ENCODE measurements around the gene MUL1.

Gene MUL1

DNA sequence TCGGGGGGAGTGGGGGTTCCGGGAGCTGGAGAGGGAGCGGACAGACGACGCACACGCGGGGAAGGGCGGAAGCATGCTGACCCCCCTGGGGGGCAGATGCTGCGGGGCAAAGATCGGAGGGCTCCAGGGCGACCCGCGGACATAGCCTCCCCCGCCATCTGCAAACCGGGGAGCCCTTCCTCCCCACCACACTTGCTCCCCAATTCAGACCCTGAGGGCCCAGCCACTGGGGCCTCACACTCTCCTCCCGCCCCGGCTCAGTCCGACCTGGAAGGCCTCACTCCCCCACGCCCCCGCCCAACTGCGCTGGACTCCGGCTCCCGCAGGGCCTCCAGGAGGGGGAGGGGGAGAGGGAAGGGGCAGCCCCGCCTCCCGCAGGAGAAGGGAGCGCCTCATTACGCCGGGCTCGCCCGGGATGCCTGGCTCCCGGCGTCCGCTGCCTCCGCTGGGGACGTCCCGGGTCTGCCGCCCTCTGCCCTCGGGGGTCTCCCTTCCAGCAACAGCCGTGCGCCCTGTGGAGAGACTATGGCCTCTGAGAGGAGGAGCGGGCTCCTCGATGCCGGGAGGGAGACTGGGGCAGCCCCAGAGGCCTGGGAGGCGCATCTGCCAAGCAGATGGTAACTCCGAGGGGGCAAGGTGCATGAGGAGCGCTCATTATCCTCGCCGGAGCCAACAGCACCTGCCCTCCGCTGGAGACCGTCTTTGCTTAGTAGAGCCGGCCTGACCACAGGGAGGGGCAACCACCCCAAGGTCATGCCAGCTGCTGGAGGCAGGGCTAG is 21.3 kb downstream of the MUL1 start (continued):
- TF ChIP-seq ZNF148 (tag by site-specific recombination; IDR thresholded peaks at IDR 0.05; ENCODE audit: borderline replicate concordance) (no peak), ZNF785 (tag by site-specific recombination; IDR thresholded peaks at IDR 0.05) (no peak), ZNF140 (tag by site-specific recombination; IDR thresholded peaks at IDR 0.05) (no peak), ZNF26 (tag by site-specific recombination; IDR thresholded peaks at IDR 0.05) (no peak), OSR2 (tag by site-specific recombination; IDR thresholded peaks at IDR 0.05) (no peak), ZNF24 (tag by site-specific recombination; IDR thresholded peaks at IDR 0.05) (no peak; the same call in 1 of the 2 replicates), SP3 (tag by site-specific recombination; IDR thresholded peaks at IDR 0.05) (peak; percentile 7; the same call in 1 of the 2 replicates), ZNF302 (tag by site-specific recombination; IDR thresholded peaks at IDR 0.05; ENCODE audit: low read depth) (no peak), ZNF2 (tag by site-specific recombination; IDR thresholded peaks at IDR 0.05) (0 out of 2 replicates have a peak, but pooled peaks have one; percentile 27), ZNF146 (tag by site-specific recombination; IDR thresholded peaks at IDR 0.05) (0 out of 2 replicates have a peak, but pooled peaks have one; percentile 12), ZBTB8A (tag by site-specific recombination; IDR thresholded peaks at IDR 0.05) (peak; percentile 34; the same call in 1 of the 2 replicates), ZBTB1 (tag by site-specific recombination; IDR thresholded peaks at IDR 0.05) (no peak), ZNF677 (tag by site-specific recombination; IDR thresholded peaks at IDR 0.05) (no peak), ZNF341 (tag by site-specific recombination; IDR thresholded peaks at IDR 0.05; ENCODE audit: low read depth) (no peak; the same call in 1 of the 2 replicates), ZNF112 (tag by site-specific recombination; IDR thresholded peaks at IDR 0.05) (no peak), SP2 (tag by site-specific recombination; IDR thresholded peaks at IDR 0.05) (peak; percentile 38), BCL11B (tag by site-specific recombination; IDR thresholded peaks at IDR 0.05; ENCODE audit: low read depth) (peak; percentile 57; the same call in 1 of the 2 replicates), ZSCAN30 (tag by site-specific recombination; IDR thresholded peaks at IDR 0.05) (no peak), ZSCAN16 (tag by site-specific recombination; IDR thresholded peaks at IDR 0.05) (0 out of 2 replicates have a peak, but pooled peaks have one; percentile 42), ZNF202 (tag by site-specific recombination; IDR thresholded peaks at IDR 0.05; ENCODE audit: borderline replicate concordance) (no peak), ZNF223 (tag by site-specific recombination; IDR thresholded peaks at IDR 0.05) (no peak), GLI4 (tag by site-specific recombination; IDR thresholded peaks at IDR 0.05) (no peak), YY2 (tag by site-specific recombination; IDR thresholded peaks at IDR 0.05) (no peak), KLF8 (tag by site-specific recombination; IDR thresholded peaks at IDR 0.05) (peak; percentile 42; the same call in 1 of the 2 replicates), ZNF133 (tag by site-specific recombination; IDR thresholded peaks at IDR 0.05) (no peak), ZNF214 (tag by site-specific recombination; IDR thresholded peaks at IDR 0.05; ENCODE audit: borderline replicate concordance) (no peak), ZNF585B (tag by site-specific recombination; IDR thresholded peaks at IDR 0.05) (no peak), GLIS1 (tag by site-specific recombination; IDR thresholded peaks at IDR 0.05) (peak; percentile 93)
- TF ChIP-seq, protein P1, sequence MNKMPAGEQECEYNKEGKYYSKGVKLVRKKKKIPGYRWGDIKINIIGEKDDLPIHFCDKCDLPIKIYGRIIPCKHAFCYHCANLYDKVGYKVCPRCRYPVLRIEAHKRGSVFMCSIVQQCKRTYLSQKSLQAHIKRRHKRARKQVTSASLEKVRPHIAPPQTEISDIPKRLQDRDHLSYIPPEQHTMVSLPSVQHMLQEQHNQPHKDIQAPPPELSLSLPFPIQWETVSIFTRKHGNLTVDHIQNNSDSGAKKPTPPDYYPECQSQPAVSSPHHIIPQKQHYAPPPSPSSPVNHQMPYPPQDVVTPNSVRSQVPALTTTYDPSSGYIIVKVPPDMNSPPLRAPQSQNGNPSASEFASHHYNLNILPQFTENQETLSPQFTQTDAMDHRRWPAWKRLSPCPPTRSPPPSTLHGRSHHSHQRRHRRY (tag by site-specific recombination; IDR thresholded peaks at IDR 0.05): no peak
- TF ChIP-seq, protein P2, sequence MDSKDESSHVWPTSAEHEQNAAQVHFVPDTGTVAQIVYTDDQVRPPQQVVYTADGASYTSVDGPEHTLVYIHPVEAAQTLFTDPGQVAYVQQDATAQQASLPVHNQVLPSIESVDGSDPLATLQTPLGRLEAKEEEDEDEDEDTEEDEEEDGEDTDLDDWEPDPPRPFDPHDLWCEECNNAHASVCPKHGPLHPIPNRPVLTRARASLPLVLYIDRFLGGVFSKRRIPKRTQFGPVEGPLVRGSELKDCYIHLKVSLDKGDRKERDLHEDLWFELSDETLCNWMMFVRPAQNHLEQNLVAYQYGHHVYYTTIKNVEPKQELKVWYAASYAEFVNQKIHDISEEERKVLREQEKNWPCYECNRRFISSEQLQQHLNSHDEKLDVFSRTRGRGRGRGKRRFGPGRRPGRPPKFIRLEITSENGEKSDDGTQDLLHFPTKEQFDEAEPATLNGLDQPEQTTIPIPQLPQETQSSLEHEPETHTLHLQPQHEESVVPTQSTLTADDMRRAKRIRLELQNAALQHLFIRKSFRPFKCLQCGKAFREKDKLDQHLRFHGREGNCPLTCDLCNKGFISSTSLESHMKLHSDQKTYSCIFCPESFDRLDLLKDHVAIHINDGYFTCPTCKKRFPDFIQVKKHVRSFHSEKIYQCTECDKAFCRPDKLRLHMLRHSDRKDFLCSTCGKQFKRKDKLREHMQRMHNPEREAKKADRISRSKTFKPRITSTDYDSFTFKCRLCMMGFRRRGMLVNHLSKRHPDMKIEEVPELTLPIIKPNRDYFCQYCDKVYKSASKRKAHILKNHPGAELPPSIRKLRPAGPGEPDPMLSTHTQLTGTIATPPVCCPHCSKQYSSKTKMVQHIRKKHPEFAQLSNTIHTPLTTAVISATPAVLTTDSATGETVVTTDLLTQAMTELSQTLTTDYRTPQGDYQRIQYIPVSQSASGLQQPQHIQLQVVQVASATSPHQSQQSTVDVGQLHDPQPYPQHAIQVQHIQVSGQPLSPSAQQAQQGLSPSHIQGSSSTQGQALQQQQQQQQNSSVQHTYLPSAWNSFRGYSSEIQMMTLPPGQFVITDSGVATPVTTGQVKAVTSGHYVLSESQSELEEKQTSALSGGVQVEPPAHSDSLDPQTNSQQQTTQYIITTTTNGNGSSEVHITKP (tag by site-specific recombination; IDR thresholded peaks at IDR 0.05): peak; percentile 66
- TF ChIP-seq, protein P3, sequence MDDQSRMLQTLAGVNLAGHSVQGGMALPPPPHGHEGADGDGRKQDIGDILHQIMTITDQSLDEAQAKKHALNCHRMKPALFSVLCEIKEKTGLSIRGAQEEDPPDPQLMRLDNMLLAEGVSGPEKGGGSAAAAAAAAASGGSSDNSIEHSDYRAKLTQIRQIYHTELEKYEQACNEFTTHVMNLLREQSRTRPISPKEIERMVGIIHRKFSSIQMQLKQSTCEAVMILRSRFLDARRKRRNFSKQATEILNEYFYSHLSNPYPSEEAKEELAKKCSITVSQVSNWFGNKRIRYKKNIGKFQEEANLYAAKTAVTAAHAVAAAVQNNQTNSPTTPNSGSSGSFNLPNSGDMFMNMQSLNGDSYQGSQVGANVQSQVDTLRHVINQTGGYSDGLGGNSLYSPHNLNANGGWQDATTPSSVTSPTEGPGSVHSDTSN (CRISPR knock-in tag; IDR thresholded peaks at IDR 0.05): no peak

Data from HEK293 (cell line).